ENCODE measurements around the gene LRRC8D.

The LRRC8D gene

GRCh38 chr1:89888480-89889322 lies 67.9 kb downstream of the LRRC8D start:
- H3K4me3 ChIP-seq (ENCODE audit: low read depth, low read length), result no peak overlapping the region

GRCh38 chr1:89889323-89889615 lies 68.4 kb downstream of the LRRC8D start:
- no peak overlapping the region for H3K4me3 ChIP-seq (ENCODE audit: low read depth, low read length)
- no peak for TF ChIP-seq CTCF (IDR thresholded peaks at IDR 0.05; ENCODE audit: low read depth, low read length)

More at GRCh38 chr1:89888480-89889322, 67.9 kb downstream of the LRRC8D start:
- TF ChIP-seq CTCF (IDR thresholded peaks at IDR 0.05; ENCODE audit: low read depth, low read length), result no peak

- no peak for TF ChIP-seq CTCF (IDR thresholded peaks at IDR 0.05; ENCODE audit: low read depth, low read length)
- H3K4me3 ChIP-seq (ENCODE audit: low read depth, low read length), result no peak overlapping the region
These were observed 69.4 kb downstream of the LRRC8D start for GRCh38 chr1:89890085-89890752.

- no peak for TF ChIP-seq CTCF (IDR thresholded peaks at IDR 0.05; ENCODE audit: low read depth, low read length)
These were observed 72.0 kb downstream of the LRRC8D start for GRCh38 chr1:89892816-89893215.

GRCh38 chr1:89894210-89895201 lies 73.7 kb downstream of the LRRC8D start:
- TF ChIP-seq CTCF (IDR thresholded peaks at IDR 0.05; ENCODE audit: low read depth, low read length), result no peak
- no peak overlapping the region for H3K4me3 ChIP-seq (ENCODE audit: low read depth, low read length)

More at GRCh38 chr1:89892816-89893215, 72.0 kb downstream of the LRRC8D start:
- no peak overlapping the region for H3K4me3 ChIP-seq (ENCODE audit: low read depth, low read length)

GRCh38 chr1:89896105-89896942 lies 75.5 kb downstream of the LRRC8D start:
- no peak for TF ChIP-seq CTCF (IDR thresholded peaks at IDR 0.05; ENCODE audit: low read depth, low read length)
- H3K4me3 ChIP-seq (ENCODE audit: low read depth, low read length), result no peak overlapping the region
